ENCODE measurements around the gene NDOR1.

The NDOR1 gene

GRCh38 chr9:137180491-137180890 is 25.0 kb upstream of the NDOR1 start:
- no peak for DNase-seq (ENCODE audit: insufficient read length, low spot score)
- no peak for FAIRE-seq

GRCh38 chr9:137181680-137182079 is 23.8 kb upstream of the NDOR1 start:
- no peak for FAIRE-seq
- no peak for DNase-seq (ENCODE audit: insufficient read length, low spot score)

GRCh38 chr9:137182836-137183235 is 22.7 kb upstream of the NDOR1 start:
- FAIRE-seq (no peak), DNase-seq (ENCODE audit: insufficient read length, low spot score) (no peak)

GRCh38 chr9:137183980-137184595 is 21.4 kb upstream of the NDOR1 start:
- FAIRE-seq: no peak
- DNase-seq (ENCODE audit: insufficient read length, low spot score): no peak

GRCh38 chr9:137184881-137185660 is 20.4 kb upstream of the NDOR1 start:
- FAIRE-seq (no peak), DNase-seq (ENCODE audit: insufficient read length, low spot score) (no peak)

- DNase-seq (ENCODE audit: insufficient read length, low spot score) (no peak), FAIRE-seq (no peak)
These were observed 19.6 kb upstream of the NDOR1 start for GRCh38 chr9:137185921-137186320.

- DNase-seq (ENCODE audit: insufficient read length, low spot score) (no peak), FAIRE-seq (no peak)
These were observed 19.1 kb upstream of the NDOR1 start for GRCh38 chr9:137186385-137186784.

- DNase-seq (ENCODE audit: insufficient read length, low spot score): no peak
- FAIRE-seq: no peak
These were observed 18.1 kb upstream of the NDOR1 start for GRCh38 chr9:137187386-137187785.

GRCh38 chr9:137188086-137188489 is 17.4 kb upstream of the NDOR1 start:
- no peak for DNase-seq (ENCODE audit: insufficient read length, low spot score)
- no peak for FAIRE-seq

- FAIRE-seq: peak; percentile 97
- DNase-seq (ENCODE audit: insufficient read length, low spot score): peak; percentile 86
These were observed 16.8 kb upstream of the NDOR1 start, which contains the start of the genes ANAPC2 and SSNA1 for GRCh38 chr9:137188490-137189296. ANAPC2 (minus strand) TSS chr9:137188560; CDS start chr9:137188532, 28 bp downstream. SSNA1 (plus strand) TSS chr9:137188676; CDS start chr9:137188727, 51 bp downstream.

- DNase-seq (ENCODE audit: insufficient read length, low spot score) (no peak), FAIRE-seq (no peak)
These were observed 15.9 kb upstream of the NDOR1 start for GRCh38 chr9:137189297-137190295.

- DNase-seq (ENCODE audit: insufficient read length, low spot score) (no peak), FAIRE-seq (no peak)
These were observed 15.1 kb upstream of the NDOR1 start for GRCh38 chr9:137190315-137190856.

- no peak for FAIRE-seq
- DNase-seq (ENCODE audit: insufficient read length, low spot score): no peak
These were observed 14.3 kb upstream of the NDOR1 start for GRCh38 chr9:137191245-137191644.

GRCh38 chr9:137191691-137192447 is 13.6 kb upstream of the NDOR1 start:
- FAIRE-seq (no peak), DNase-seq (ENCODE audit: insufficient read length, low spot score) (no peak)

GRCh38 chr9:137192448-137192780 is 13.1 kb upstream of the NDOR1 start:
- no peak for FAIRE-seq
- no peak for DNase-seq (ENCODE audit: insufficient read length, low spot score)

- DNase-seq (ENCODE audit: insufficient read length, low spot score) (no peak), FAIRE-seq (no peak)
These were observed 12.6 kb upstream of the NDOR1 start for GRCh38 chr9:137192859-137193258.

GRCh38 chr9:137193771-137194170 is 11.7 kb upstream of the NDOR1 start:
- DNase-seq (ENCODE audit: insufficient read length, low spot score) (no peak), FAIRE-seq (no peak)

GRCh38 chr9:137194388-137194787 is 11.1 kb upstream of the NDOR1 start:
- DNase-seq (ENCODE audit: insufficient read length, low spot score) (no peak), FAIRE-seq (no peak)

GRCh38 chr9:137194909-137195308 is 10.6 kb upstream of the NDOR1 start:
- no peak for FAIRE-seq

More at GRCh38 chr9:137194909-137195308, 10.6 kb upstream of the NDOR1 start:
- no peak for DNase-seq (ENCODE audit: insufficient read length, low spot score)

All from HTR-8/SVneo (cell line).